Upper lobe of right lung (tissue), 1 donor: ENCODE measurements around the gene PPAN. TPM values are rescaled to one million over a fixed set of nuclear protein-coding genes. Genes with fewer than 3 reads are reported as not detected.

ENCODE experiments used
- ATAC-seq: fragments of 200-7000 bp; cut with Tn5 transposase; one replicate; pipeline ENCODE4 v1.9.1; 2020; ENCODE audit warnings: mild to moderate bottlenecking, moderate library complexity
- DNase-seq: peaks from one replicate; pipeline ENCODE4 v3.0.0-alpha.2; 2020
- H3K27ac ChIP-seq: fragments of 200-600 bp; one replicate; pipeline ENCODE4 v1.8.0; 2022
- H3K27me3 ChIP-seq: fragments of 200-600 bp; one replicate; pipeline ENCODE4 v1.8.0; 2022; ENCODE audit warnings: mild to moderate bottlenecking
- H3K36me3 ChIP-seq: fragments of 200-600 bp; one replicate; pipeline ENCODE4 v1.8.0; 2022
- H3K4me1 ChIP-seq: fragments of 200-600 bp; one replicate; pipeline ENCODE4 v1.8.0; 2022
- H3K4me3 ChIP-seq: fragments of 200-600 bp; one replicate; pipeline ENCODE4 v1.8.0; 2022; ENCODE audit warnings: mild to moderate bottlenecking
- H3K9me3 ChIP-seq: fragments of 200-600 bp; one replicate; pipeline ENCODE4 v1.8.0; 2022
- intact Hi-C: fragments of 100-400 bp; cut with DNase I; formaldehyde crosslinking; loops from one replicate; pipeline ENCODE4 v1.11.0; 2022
- total RNA-seq: library from RNA; stranded (reverse); fragmentation: NEBNext Ultra II Directional; extraction: Animal tissue kit (Norgen Biotek cat#: 25700); gene quantifications from one replicate; pipeline ENCODE4 v1.2.1, GENCODE V29; 2021
- TF ChIP-seq, protein P1 (sequence below): fragments of 200-600 bp; IDR thresholded peaks from one replicate; pipeline ENCODE4 v1.8.0; 2022; ENCODE audit warnings: antibody characterized with exemption
- donor health status: DM: no; HTN: yes; CAD: no; lungs with severe emphysema.

Gene PPAN
- total RNA-seq, 1 donor from 2014 or later, result 35.2 TPM

- ATAC-seq, result no peak
- Histone ChIP-seq H3K9me3 (no peaks in the 10 kb centered on the region), H3K4me1 (no peaks in the 10 kb centered on the region), H3K4me3 (peak overlapping the region; percentile 45), H3K27ac (no peak overlapping the region), H3K27me3 (no peaks in the 10 kb centered on the region), H3K36me3 (peaks cover 94% of the 10 kb centered on the region)
- TF ChIP-seq, protein P1, sequence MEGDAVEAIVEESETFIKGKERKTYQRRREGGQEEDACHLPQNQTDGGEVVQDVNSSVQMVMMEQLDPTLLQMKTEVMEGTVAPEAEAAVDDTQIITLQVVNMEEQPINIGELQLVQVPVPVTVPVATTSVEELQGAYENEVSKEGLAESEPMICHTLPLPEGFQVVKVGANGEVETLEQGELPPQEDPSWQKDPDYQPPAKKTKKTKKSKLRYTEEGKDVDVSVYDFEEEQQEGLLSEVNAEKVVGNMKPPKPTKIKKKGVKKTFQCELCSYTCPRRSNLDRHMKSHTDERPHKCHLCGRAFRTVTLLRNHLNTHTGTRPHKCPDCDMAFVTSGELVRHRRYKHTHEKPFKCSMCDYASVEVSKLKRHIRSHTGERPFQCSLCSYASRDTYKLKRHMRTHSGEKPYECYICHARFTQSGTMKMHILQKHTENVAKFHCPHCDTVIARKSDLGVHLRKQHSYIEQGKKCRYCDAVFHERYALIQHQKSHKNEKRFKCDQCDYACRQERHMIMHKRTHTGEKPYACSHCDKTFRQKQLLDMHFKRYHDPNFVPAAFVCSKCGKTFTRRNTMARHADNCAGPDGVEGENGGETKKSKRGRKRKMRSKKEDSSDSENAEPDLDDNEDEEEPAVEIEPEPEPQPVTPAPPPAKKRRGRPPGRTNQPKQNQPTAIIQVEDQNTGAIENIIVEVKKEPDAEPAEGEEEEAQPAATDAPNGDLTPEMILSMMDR, result no peak
- DNase-seq, result no peak
- intact Hi-C loops, result no loop called here
Observed at GRCh38 chr19:10136936-10137335, 30.8 kb downstream of the PPAN start.

DNA sequence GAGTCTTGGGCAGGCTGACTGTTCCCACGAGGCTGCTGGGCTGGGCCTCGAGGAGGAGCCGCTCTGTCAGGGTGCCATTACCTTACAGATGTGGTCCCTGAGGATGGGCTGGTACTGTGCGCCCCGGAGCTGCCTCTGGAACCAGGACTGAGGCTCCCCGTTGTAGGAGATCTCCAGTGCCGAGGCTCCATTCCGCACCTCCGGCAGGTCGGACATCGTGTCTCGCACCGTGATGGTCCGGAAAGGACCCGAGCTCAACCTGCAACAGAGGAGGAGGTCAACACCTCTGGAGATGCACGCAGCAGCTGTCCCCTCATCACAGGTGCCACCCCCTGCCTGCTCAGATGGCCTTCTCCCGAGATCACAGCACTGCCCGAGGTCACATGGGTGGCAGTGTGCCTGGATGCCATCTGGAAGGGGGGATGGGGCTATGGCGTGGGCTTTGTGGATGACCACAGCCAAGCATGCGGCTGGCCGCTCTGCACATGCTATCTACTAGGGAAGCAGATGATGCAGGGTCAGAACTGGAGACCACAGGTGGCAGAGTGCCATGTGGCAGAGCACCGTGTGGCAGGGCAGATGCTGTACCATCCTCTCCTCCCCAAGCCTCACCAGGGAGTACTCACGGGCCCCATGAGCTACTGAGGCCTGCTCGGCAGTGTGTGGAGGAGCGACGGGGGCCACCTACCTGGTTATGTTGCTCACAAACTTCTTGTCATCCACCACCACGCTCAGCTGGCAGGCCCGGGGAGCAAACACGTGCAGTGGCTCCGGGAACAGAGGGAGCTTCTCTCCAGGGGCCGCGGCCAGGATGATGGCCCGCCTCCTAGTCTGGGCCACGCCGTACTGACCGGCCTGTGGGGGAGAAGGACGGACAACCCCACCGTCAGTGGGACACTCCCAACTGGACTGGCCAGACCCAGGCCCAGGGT lies 31.9 kb downstream of the PPAN start:
- H3K9me3 ChIP-seq, result no peaks in the 10 kb centered on the region
- no peak for DNase-seq
- ATAC-seq, result no peak
- intact Hi-C loops, result no loop called here
- no peaks in the 10 kb centered on the region for H3K4me1 ChIP-seq
- no peak overlapping the region for H3K27ac ChIP-seq
- TF ChIP-seq, protein P1, result no peak
- H3K4me3 ChIP-seq, result no peak overlapping the region
- H3K27me3 ChIP-seq, result no peaks in the 10 kb centered on the region
- H3K36me3 ChIP-seq, result peaks cover 98% of the 10 kb centered on the region

- no peak overlapping the region for H3K4me3 ChIP-seq
- peaks cover 98% of the 10 kb centered on the region for H3K36me3 ChIP-seq
- no peaks in the 10 kb centered on the region for H3K9me3 ChIP-seq
- no peaks in the 10 kb centered on the region for H3K27me3 ChIP-seq
- no peak for ATAC-seq
- no peak for DNase-seq
- intact Hi-C loops, result no loop called here
- no peak overlapping the region for H3K27ac ChIP-seq
- H3K4me1 ChIP-seq, result peaks cover 7% of the 10 kb centered on the region
- TF ChIP-seq, protein P1, result no peak
Observed at GRCh38 chr19:10138879-10139795, 33.0 kb downstream of the PPAN start.

DNA sequence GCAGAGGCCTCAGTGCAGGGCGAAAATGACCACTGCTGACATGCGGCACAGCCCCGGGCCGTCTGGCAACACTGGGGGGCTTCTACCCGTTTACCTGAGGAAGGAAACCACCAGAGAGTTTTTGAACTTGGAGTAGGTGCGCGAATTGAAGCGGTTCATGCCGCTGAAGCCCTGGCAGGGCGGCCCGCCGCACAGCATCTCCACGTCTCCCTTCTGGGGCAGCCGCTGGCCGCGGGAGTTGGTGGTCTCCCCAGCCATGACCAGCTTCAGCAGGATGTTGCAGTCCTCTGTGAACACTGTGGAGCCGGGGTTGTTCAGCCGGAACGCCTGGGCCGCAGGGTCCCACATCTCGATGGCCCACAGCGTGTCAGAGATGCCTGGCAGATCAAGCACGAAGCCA lies 33.8 kb downstream of the PPAN start:
- Histone ChIP-seq H3K27me3 (no peaks in the 10 kb centered on the region), H3K4me3 (no peak overlapping the region), H3K9me3 (no peaks in the 10 kb centered on the region), H3K27ac (no peak overlapping the region), H3K36me3 (peaks cover 100% of the 10 kb centered on the region), H3K4me1 (peaks cover 7% of the 10 kb centered on the region)
- intact Hi-C loops, result no loop called here
- ATAC-seq, result no peak
- TF ChIP-seq, protein P1, result no peak
- DNase-seq, result no peak

GRCh38 chr19:10141479-10141878 lies 35.3 kb downstream of the PPAN start:
- no peak overlapping the region for H3K4me3 ChIP-seq
- peak overlapping the region; percentile 59 for H3K27ac ChIP-seq
- H3K36me3 ChIP-seq, result peaks cover 100% of the 10 kb centered on the region
- peaks cover 7% of the 10 kb centered on the region for H3K4me1 ChIP-seq
- no peaks in the 10 kb centered on the region for H3K9me3 ChIP-seq
- H3K27me3 ChIP-seq, result no peaks in the 10 kb centered on the region
- intact Hi-C loops, result no loop called here
- TF ChIP-seq, protein P1, result no peak
- DNase-seq, result no peak
- ATAC-seq, result no peak
